HCT116 (cell line): ENCODE measurements around the gene SLC1A3.

Source experiments
- CTCF ChIP-seq, 3 experiments: fragments of 200-600 bp in 1 of 3; sonication (generic) in 1 of 3; IDR thresholded peaks in 2 of 3; conservative IDR thresholded peaks in 1 of 3; 2 replicates each; pipeline ENCODE4 v1.5.1; 2012 to 2017; ENCODE audit warnings: low read depth in 2 of 3, low read length in 2 of 3, antibody characterized with exemption in 1 of 3, borderline replicate concordance in 1 of 3, control low read depth in 1 of 3, mild to moderate bottlenecking in 1 of 3, mixed read lengths in 1 of 3, mixed run types in 1 of 3, moderate library complexity in 1 of 3; ENCODE audit not compliant: insufficient read depth in 1 of 3
- MAX ChIP-seq: IDR thresholded peaks from 2 replicates; pipeline ENCODE4 v1.6.1; 2012
- POLR2A ChIP-seq: IDR thresholded peaks from 2 replicates; pipeline ENCODE4 v1.7.0; 2011; ENCODE audit warnings: borderline replicate concordance; ENCODE audit not compliant: insufficient read depth, insufficient read length; ENCODE audit errors: extremely low read depth
- ZNF274 ChIP-seq: fragments of 200-500 bp; sonication (Bioruptor generic); IDR thresholded peaks from 2 replicates; pipeline ENCODE4 v1.6.1; 2014; ENCODE audit warnings: mild to moderate bottlenecking, low read depth, low read length, inconsistent platforms

GRCh38 chr5:36686881-36687280, 80.5 kb downstream of the SLC1A3 start:
- TF ChIP-seq POLR2A (no peak), MAX (no peak), CTCF (IDR thresholded peaks at IDR 0.05 in 2 of 3, conservative IDR thresholded peaks at IDR 0.05 in 1 of 3; ENCODE audit: borderline replicate concordance in 1 of 3, insufficient read depth in 1 of 3, low read depth in 2 of 3, low read length in 2 of 3) (no peak), ZNF274 (no peak)
